GDM1 (cell line): ENCODE data around the gene MARK3.

Experiments
- DNase-seq: peaks from one replicate; lab custom pipeline; 2025; lab: John Stamatoyannopoulos, UW

MARK3 gene

DNA sequence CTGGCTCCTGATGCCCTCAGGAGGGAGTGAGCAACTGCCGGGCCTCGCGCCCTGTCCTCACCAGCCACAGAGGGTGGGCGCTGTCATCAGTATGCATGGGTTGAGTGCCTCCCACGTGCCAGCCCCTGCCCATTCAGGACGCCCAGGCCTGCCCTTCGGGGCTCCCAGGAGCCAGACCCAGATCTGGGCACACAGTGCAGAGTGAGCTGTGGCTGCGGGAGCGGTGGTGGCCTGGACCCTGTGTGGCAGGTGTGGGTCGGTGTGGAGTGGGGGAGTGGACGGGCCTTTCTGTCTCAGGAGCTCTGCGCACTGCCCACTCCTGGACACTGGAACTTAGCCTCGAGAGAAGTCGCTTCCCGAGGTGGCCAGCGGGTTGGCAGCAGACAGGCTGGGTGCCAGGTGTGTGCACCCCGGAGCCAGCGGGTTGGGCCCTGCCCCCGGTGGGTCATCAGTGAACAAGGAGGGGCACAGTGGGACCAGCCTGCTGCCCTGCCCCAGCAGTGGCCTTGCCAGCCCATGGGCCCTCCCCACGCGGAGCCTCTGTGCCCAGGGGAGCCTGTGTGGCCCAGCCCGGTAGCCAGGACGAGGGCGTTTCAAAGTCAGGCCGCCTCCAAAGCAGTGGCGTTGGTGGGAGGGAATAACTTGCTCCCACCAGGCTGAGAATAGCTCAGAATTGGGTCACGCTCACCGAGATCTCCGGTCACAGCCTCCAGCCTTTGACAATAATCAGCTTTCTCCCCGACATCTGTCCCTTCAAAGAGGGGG, 153.3 kb downstream of the MARK3 start:
- no peak for DNase-seq

DNA sequence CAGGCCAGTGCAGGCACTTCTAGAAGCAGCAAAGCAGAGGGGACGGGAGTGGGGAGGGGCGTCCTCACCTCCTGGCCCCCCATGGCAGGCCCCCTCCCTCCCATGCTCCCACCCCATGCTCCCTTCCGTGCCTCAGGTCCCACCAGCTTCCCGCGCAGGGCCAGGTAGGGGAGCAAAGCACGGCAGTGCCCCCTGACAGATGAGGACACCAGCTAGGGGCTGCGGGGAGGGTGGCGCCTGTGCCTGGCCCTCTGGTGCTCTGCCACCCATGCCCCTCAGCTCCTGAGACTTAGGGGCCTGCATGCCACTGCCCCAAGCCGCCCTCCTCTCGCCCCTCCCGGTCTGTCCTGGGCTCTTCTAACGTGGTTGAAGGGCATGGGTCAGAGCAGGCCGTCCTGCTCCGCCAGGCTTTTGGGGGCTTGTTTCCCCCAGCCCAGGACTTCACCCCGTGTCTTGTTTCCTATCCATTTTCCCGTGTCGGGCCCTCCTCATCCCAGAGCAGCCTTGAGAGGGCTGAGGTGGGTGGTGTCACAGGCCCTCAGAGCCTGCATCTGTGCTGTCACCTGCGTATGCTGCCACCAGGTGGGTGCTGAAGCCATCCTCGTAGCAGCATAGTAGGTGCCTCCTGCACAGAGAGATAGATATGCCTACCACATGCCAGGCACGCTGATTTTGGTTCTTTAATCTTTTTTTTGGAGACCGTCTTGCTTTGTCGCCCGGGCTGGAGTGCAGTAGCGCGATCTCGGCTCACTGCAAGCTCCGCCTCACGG, 154.0 kb downstream of the MARK3 start:
- no peak for DNase-seq

DNA sequence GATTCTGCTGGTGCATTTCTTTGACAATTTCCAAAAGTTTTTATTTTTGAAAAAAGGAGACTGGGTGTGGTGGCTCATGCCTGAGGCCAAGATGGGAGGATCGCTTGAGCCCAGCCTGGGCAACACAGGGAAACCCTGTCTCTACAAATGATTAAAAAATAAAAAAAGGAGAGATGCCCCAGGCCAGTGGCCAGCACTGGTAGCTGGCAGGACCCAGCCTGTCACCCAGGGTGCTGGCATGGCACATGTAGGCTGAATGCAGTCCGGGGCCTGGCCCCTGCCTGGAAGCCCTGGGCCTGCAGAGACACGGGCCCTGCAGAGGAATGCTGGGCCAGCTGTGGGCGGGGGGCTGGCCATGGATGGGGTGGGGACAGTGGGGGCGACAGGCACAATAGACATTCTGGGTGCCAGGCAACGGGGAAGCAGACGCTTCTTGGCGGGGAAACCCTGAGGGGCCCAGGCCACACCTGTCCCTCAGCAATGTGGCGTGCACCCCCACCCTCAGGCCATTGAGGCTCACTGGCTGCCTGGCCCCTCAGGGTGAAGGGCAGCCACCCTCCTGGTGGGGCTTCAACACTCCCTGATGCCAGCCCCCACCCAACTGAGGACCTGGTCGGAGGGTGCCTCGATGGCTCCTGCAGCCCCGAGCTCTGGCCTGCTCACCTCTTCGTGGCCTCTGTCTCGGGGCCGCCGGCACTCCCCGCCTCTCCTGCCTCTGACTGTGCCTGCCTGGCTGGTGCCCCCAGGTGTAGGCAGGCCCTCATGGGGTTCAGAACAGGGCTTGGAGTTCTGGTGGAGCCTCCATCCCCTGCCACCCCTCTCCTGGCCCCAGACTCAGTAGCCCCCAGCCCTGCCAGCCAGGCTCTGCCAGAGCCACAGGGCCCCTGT, 155.8 kb downstream of the MARK3 start:
- DNase-seq, result no peak

GRCh38 chr14:103541709-103542604, 156.7 kb downstream of the MARK3 start:
- no peak for DNase-seq

DNA sequence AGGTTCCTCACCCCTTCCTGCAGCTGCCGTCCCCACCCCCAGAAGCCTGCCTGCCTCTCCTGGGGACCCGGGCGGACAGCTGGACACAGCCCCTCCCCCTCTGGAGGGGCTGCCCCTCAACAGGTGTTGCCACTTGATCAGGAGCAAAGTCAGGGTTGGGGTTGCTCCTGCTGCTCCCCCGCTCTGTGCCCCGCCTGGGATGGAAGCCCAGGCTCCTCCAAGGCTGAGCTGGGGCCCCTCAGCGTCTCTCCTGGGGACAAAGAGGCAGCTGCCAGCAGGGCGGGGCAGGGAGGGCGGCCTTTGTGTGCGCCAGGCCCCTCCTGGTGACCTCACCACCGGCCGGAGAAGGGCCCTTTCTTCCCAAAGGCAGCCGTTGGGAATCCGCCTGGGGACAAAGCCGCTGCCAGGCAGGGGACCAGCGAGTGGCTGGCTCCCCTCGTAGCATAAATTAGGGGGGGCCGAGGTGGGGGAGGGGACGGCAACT, 157.4 kb downstream of the MARK3 start:
- DNase-seq, result no peak

DNA sequence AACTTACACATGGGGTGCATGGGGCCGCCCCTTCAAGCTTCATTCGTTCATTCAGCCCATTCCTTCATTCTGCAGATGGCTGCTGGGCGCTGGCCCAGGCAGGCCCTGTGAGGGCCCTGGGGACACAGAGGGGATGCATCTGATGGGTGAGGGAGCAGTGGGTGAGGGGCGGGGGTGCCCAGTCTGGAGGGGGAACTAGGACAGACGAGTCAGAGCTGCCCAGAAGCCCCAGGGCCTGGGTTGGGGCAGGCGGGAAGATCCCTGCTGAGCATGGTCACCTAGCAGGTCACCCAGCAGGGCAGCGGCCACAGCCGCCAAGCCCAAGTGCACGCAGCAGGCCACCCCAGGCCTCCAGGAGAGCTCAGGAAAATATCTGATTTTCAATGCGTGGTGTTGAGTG, 157.9 kb downstream of the MARK3 start:
- DNase-seq, result no peak

GRCh38 chr14:103543721-103544387, 158.6 kb downstream of the MARK3 start:
- no peak for DNase-seq

- DNase-seq, result no peak
Measured at GRCh38 chr14:103544388-103545218, 159.4 kb downstream of the MARK3 start.

- DNase-seq, result no peak
Measured at GRCh38 chr14:103545219-103545914, 160.2 kb downstream of the MARK3 start.

GRCh38 chr14:103545915-103546651, 160.9 kb downstream of the MARK3 start:
- DNase-seq, result no peak

DNA sequence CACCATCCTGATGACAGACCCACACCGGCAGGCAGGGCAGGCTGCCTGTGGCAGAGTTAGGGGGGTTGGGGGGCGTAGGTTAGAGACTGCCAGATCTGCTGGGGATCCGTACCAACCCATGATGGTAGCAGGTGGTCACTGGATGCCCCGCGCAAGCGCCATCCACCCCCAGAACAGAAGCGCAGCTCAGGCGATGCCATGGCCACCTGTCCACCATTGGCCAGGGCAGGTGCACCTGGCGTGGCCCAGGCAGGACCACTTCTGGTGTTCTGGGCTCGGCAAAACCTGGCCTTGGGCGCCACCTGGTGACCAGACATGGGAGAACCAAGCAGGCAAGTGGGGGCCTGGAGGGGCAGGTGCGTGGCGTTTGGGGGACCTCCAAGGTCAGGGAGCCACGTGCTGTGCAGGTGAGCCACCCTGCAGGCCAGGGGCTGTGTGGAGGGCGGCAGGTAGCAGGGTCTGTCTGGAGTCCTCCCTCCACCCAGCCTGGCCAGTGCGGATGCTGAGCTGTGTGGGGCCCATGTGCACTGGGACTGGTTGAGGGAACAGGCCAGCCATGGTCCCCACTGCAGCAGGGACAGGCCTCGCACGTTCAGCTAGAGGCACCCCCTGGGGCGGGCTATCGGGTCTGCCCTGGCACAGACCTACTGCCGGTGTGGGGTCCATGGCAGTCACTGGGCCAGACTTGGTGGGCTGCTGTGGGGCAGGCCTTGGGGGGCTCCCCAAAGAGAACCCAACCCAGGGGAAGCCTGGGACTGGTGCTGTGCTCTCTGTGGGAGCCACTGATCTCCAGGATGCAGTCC, 161.6 kb downstream of the MARK3 start:
- DNase-seq, result peak; percentile 25

DNA sequence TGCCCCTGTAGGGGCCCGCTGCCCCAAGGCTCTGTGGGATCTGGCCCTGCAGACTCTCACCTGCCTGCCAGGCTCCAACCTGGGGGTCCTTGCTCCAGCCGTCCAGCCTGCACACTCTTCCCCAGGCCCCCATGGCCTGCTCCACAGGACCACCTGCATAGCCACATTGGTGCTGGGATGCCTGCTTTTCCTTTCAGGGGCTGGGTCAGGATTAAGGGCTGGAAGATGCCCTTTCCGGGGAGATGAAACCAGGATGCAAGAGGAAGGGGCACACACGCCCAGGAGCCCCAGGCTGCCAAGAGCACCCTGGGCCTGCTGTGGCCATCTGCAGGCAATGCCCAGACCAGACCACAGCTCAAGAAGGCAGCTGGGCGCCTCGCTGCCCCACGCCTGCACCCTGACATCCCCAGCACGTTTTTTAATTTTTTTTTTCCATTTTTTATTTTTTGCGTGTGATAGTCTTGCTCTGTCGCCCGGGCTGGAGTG, 162.3 kb downstream of the MARK3 start:
- DNase-seq, result no peak

DNA sequence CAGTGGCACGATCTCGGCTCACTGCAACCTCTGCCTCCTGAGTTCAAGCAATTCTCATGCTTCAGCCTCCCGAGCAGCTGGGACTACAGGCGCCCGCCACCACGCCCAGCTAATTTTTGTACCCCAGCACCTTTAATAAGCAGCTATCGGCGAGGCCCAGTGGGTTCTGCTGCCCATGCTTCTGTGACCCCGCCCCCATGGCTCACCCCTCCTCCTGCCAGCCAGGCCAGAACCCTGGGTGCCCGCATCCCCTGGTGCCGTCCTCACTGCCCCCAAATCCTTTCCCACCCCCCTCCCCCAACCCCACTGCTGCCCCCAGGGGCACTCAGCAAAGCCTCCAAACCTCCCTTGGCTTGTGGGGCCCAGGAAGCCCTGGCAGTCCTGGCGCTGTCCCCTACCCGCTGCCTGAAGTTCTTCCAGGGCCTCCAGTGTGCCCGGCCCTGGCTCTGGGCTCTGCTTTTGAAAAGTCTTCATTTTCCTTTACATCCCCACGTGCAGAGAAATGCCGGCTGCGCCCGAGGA, 162.8 kb downstream of the MARK3 start:
- DNase-seq, result no peak

DNA sequence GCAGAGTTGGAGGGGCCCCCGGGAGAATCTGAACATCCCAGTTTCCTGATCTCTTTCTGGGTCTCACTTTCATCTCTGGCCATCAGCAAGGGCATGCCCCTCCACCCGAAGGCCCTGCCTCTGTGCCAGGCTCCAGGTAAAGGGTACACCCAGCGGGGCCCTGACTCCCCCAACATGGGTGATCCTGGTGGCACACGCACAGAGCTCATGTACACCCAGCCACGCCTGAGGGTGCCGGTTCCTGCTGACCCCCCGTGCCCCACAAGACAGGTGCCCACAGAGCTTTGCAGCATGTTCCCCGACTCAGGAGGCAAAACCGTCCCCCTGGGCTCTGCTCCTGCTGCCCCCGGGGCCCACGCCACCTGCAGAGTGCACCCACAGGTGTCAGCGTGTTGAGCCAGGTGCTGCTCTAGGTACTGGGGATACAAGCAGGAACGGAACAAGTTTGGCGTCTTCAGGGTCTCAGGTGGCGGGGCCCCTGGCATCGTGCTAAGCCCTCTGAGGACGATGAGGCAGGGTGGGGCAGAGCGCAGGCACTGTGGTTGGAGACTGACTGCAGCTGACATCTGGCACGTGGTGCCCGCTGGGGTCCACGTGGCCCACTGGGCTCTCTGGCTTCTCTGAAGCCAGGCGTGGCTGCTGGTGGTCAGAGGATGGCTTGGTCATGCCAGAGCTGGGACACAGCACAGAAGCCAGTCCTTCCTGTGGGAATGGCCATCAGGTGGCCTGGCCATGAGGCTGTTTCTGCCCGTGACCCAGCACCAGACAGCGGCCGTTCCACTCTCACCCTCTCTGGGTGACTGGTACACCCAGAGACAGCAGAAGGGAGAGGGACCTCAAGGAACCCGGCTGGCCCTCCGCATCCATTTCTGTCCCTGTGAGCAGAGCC, 163.5 kb downstream of the MARK3 start:
- no peak for DNase-seq

DNA sequence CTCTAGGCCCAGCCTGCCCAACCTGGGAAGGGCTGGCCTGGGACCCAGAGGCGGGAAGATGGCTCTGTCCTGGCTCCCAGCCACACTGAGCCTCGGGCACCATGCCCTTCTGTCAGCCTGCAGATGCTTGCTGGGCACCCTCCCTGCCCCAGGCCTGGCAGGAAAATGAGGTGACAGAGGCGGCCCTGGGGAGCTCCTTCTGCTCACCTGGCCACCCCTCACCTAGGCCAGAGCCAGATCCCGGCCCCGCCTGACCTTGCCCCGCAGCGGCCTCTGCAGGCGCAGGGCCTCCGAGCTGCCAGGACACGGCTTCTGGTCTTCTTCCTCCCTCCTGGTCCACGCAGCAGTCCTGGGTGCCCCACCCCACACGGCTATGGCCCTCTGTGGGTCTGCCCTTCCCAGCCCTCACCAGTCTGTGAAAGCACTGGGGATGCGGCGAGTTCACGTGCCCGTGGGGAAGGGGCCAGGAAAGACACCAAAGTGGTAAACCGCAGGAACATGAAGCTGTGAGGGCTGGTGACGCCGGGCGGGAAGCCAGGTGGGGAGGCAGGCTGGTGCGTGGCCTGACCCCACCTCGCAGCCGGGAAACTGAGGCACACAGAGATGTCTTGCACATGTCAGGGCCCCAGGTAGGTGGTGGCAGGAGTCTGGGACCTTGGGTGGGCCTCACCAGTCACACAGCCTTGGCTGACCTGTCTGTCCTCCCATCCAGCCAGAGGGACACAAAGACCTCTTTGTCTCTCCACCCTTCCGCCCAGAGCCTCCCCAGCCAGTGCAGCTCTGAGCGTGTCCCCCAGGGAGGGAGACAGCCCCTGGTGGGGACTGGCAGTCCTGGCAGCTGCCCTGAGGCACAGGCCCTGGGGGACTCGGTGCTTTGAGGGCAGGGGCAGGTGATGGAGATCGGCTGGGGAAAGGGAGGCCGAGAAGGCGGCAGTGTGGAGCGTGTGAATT, 164.4 kb downstream of the MARK3 start:
- no peak for DNase-seq
